Measurements from ENCODE around the gene COL6A6. TPM values are rescaled to one million over a fixed set of nuclear protein-coding genes. Genes with fewer than 3 reads are reported as not detected.

Gene COL6A6
- total RNA-seq, 1 experiment from 2014 or later = not detected

DNA sequence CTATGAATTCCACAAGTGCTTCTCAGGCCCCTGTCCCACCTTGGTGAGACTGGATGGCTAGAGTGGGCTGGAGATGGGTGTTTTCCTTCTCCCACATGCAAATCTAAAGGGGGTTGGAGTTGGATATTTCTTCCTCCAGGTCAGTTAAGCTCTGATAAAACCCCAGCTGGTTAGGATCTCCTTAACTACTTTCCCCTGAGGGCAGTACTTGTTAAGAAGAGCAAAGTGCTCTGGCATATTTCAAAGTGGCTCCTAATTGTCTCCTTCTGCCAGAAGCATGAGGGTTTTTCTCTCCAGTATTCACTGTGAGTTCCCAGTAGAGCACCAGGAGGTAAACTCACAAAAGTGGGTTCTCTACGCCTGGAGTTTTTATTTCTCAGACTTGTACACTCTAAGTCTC is 31.4 kb downstream of the COL6A6 start:
- Mint-ChIP-seq H3K27ac (ENCODE audit: unreplicated experiment) (no peak overlapping the region), H3K4me3 (ENCODE audit: low read depth, unreplicated experiment) (no peak overlapping the region), H3K4me1 (ENCODE audit: low read depth, unreplicated experiment) (no peaks in the 10 kb centered on the region), H3K27me3 (ENCODE audit: unreplicated experiment) (no peaks in the 10 kb centered on the region), H3K9me3 (ENCODE audit: low read depth, unreplicated experiment) (no peaks in the 10 kb centered on the region), H3K36me3 (ENCODE audit: insufficient read depth, unreplicated experiment) (no peaks in the 10 kb centered on the region)
- no peak for DNase-seq
- BruUV-seq (replicated peaks) = no TSS peak
- CTCF ChIA-PET = no interaction called here
- TF ChIP-seq, protein P1, sequence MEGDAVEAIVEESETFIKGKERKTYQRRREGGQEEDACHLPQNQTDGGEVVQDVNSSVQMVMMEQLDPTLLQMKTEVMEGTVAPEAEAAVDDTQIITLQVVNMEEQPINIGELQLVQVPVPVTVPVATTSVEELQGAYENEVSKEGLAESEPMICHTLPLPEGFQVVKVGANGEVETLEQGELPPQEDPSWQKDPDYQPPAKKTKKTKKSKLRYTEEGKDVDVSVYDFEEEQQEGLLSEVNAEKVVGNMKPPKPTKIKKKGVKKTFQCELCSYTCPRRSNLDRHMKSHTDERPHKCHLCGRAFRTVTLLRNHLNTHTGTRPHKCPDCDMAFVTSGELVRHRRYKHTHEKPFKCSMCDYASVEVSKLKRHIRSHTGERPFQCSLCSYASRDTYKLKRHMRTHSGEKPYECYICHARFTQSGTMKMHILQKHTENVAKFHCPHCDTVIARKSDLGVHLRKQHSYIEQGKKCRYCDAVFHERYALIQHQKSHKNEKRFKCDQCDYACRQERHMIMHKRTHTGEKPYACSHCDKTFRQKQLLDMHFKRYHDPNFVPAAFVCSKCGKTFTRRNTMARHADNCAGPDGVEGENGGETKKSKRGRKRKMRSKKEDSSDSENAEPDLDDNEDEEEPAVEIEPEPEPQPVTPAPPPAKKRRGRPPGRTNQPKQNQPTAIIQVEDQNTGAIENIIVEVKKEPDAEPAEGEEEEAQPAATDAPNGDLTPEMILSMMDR (IDR thresholded peaks at IDR 0.05; ENCODE audit: unreplicated experiment) = no peak
- intact Hi-C loops (cut with micrococcal nuclease; ENCODE audit: unreplicated experiment) = no loop called here

- H3K27ac Mint-ChIP-seq (ENCODE audit: unreplicated experiment) = no peak overlapping the region
- CTCF ChIA-PET = no interaction called here
- H3K9me3 Mint-ChIP-seq (ENCODE audit: low read depth, unreplicated experiment) = no peaks in the 10 kb centered on the region
- H3K27me3 Mint-ChIP-seq (ENCODE audit: unreplicated experiment) = peaks cover 23% of the 10 kb centered on the region
- DNase-seq = no peak
- TF ChIP-seq, protein P1 (IDR thresholded peaks at IDR 0.05; ENCODE audit: unreplicated experiment) = no peak
- no TSS peak for BruUV-seq (replicated peaks)
- intact Hi-C loops (cut with micrococcal nuclease; ENCODE audit: unreplicated experiment) = no loop called here
- no peaks in the 10 kb centered on the region for H3K4me1 Mint-ChIP-seq (ENCODE audit: low read depth, unreplicated experiment)
- no peaks in the 10 kb centered on the region for H3K36me3 Mint-ChIP-seq (ENCODE audit: insufficient read depth, unreplicated experiment)
- H3K4me3 Mint-ChIP-seq (ENCODE audit: low read depth, unreplicated experiment) = no peak overlapping the region
Observed at GRCh38 chr3:130557336-130558035, 40.5 kb downstream of the COL6A6 start.

DNA sequence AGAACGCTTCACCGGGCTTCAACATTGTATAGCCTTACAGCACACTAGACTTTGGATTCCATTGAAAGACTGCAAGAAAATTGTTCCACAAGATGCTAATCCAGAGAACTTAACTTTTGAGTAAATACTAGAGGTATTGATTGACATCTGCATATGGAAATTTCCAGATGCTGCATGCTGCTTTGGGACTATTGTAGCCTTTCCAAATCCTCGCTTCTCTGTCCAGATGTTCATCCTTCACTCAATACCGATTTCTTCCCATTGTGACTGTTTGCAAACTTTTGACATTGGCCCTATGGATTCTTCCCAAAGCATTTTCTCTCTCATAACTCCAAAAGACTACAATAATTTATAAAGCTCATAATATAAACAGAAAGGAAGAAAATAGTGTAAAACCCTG is 41.4 kb downstream of the COL6A6 start:
- TF ChIP-seq, protein P1 (IDR thresholded peaks at IDR 0.05; ENCODE audit: unreplicated experiment) = no peak
- Mint-ChIP-seq H3K27ac (ENCODE audit: unreplicated experiment) (no peak overlapping the region), H3K27me3 (ENCODE audit: unreplicated experiment) (peaks cover 28% of the 10 kb centered on the region), H3K36me3 (ENCODE audit: insufficient read depth, unreplicated experiment) (no peaks in the 10 kb centered on the region), H3K4me1 (ENCODE audit: low read depth, unreplicated experiment) (no peaks in the 10 kb centered on the region), H3K9me3 (ENCODE audit: low read depth, unreplicated experiment) (no peaks in the 10 kb centered on the region), H3K4me3 (ENCODE audit: low read depth, unreplicated experiment) (no peak overlapping the region)
- intact Hi-C loops (cut with micrococcal nuclease; ENCODE audit: unreplicated experiment) = no loop called here
- no peak for DNase-seq
- CTCF ChIA-PET = no interaction called here
- BruUV-seq (replicated peaks) = no TSS peak

- no TSS peak for BruUV-seq (replicated peaks)
- H3K27me3 Mint-ChIP-seq (ENCODE audit: unreplicated experiment) = peaks cover 73% of the 10 kb centered on the region
- CTCF ChIA-PET = no interaction called here
- no peaks in the 10 kb centered on the region for H3K36me3 Mint-ChIP-seq (ENCODE audit: insufficient read depth, unreplicated experiment)
- TF ChIP-seq, protein P1 (IDR thresholded peaks at IDR 0.05; ENCODE audit: unreplicated experiment) = no peak
- no peak overlapping the region for H3K27ac Mint-ChIP-seq (ENCODE audit: unreplicated experiment)
- no peak for DNase-seq
- H3K4me1 Mint-ChIP-seq (ENCODE audit: low read depth, unreplicated experiment) = no peaks in the 10 kb centered on the region
- intact Hi-C loops (cut with micrococcal nuclease; ENCODE audit: unreplicated experiment) = no loop called here
- no peak overlapping the region for H3K4me3 Mint-ChIP-seq (ENCODE audit: low read depth, unreplicated experiment)
- H3K9me3 Mint-ChIP-seq (ENCODE audit: low read depth, unreplicated experiment) = no peaks in the 10 kb centered on the region
Observed at GRCh38 chr3:130565224-130565623, 48.2 kb downstream of the COL6A6 start.

Other genes starting within 250 kb of the COL6A6 start
- not detected in 2 replicates for gene COL6A5, start 171.5 kb upstream of the COL6A6 start, total RNA-seq (2022)
- gene PIK3R4, start 229.7 kb downstream of the COL6A6 start, total RNA-seq (2022) = 42.6 and 47.3 TPM in 2 replicates